Lower leg skin (tissue), 4 donors: ENCODE results near the gene BAMBI. TPM values are rescaled to one million over a fixed set of nuclear protein-coding genes. Genes with fewer than 3 reads are reported as not detected.

Source experiments
- DNase-seq, 2 donors: peaks; one replicate each; pipeline ENCODE4 v3.0.0-alpha.2; 2019; ENCODE audit warnings: low spot score in 2 of 2
- H3K4me3 ChIP-seq: fragments of 200-600 bp; sonication (generic); 2 replicates; pipeline ENCODE4 v1.5.1; 2017; ENCODE audit warnings: mild to moderate bottlenecking, low read depth; ENCODE audit not compliant: poor library complexity, severe bottlenecking
- CTCF ChIP-seq, 3 donors: fragments of 450-650 bp; IDR thresholded peaks; one replicate each; pipeline ENCODE4 v1.5.1; 2016; ENCODE audit warnings: antibody characterized with exemption in 3 of 3, mild to moderate bottlenecking in 3 of 3, moderate library complexity in 2 of 3
- POLR2A ChIP-seq, 2 donors: fragments of 450-650 bp; IDR thresholded peaks; one replicate each; pipeline ENCODE4 v1.6.1; 2016 to 2017; ENCODE audit warnings: antibody characterized with exemption in 2 of 2, mild to moderate bottlenecking in 1 of 2, moderate library complexity in 1 of 2
- WGBS, 2 donors: methylation state at CpG; one replicate each; pipeline ENCODE4 v1.1.5; 2018; 5-methylcytosine and 5-hydroxymethylcytosine counted together
- intact Hi-C: fragments of 100-400 bp; cut with DNase I; formaldehyde crosslinking; loops from one replicate; pipeline ENCODE4 v1.15.0; 2023; ENCODE audit warnings: low total_unique reads
- total RNA-seq, 4 donors: library from RNA; depleted of rRNA; stranded (reverse); fragments of >200 nt; gene quantifications; one replicate each; pipeline ENCODE4 v1.1.0, GENCODE V29; 2016

BAMBI gene
- total RNA-seq, 4 donors from 2014 or later = 4.0 to 14.8 (median 11.1) TPM

GRCh38 chr10:28684986-28685580, 7.8 kb downstream of the BAMBI start:
- WGBS, 2 donors = 83 to 87% methylated on average over 5 of the region's 5 CpGs
- no peak for TF ChIP-seq POLR2A (IDR thresholded peaks at IDR 0.05)
- no peak for TF ChIP-seq CTCF (IDR thresholded peaks at IDR 0.05)
- no peak overlapping the region for H3K4me3 ChIP-seq
- intact Hi-C loops = no loop called here
- no peak for DNase-seq

DNA sequence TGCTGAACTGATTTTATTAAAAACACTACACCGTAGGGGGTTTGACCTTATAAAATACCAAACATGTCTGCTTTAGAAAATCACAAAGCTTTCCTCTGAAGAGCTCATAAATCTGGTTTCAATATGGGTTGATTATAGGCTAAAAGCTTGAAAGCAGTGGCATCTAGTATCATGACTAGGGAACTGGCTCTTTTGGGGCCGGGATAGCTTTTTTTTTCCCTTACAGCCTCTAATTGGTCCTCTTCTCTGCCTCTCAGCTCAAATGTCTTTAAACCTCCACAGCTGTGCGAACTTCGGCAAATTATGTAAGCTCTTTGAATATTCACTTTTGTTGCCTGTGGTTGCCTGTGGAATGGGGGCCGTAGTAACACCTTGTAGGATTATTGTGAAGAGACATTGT, 8.4 kb downstream of the BAMBI start:
- TF ChIP-seq POLR2A (IDR thresholded peaks at IDR 0.05) (no peak), CTCF (IDR thresholded peaks at IDR 0.05) (no peak)
- no peak for DNase-seq
- 72 to 74% methylated on average over 5 of the region's 5 CpGs for WGBS, 2 donors
- H3K4me3 ChIP-seq = no peak overlapping the region
- intact Hi-C loops = no loop called here

GRCh38 chr10:28686835-28687682, 9.7 kb downstream of the BAMBI start:
- WGBS, 2 donors = 68 to 78% methylated on average over 4 of the region's 4 CpGs
- intact Hi-C loops = no loop called here
- H3K4me3 ChIP-seq = no peak overlapping the region
- DNase-seq = no peak
- no peak for TF ChIP-seq POLR2A (IDR thresholded peaks at IDR 0.05)

GRCh38 chr10:28687683-28688001, 10.3 kb downstream of the BAMBI start:
- no peak overlapping the region for H3K4me3 ChIP-seq
- TF ChIP-seq CTCF (IDR thresholded peaks at IDR 0.05) (no peak), POLR2A (IDR thresholded peaks at IDR 0.05) (no peak)
- no peak for DNase-seq
- intact Hi-C loops = no loop called here
- WGBS, 2 donors = 67 to 69% methylated on average over 3 of the region's 3 CpGs

DNA sequence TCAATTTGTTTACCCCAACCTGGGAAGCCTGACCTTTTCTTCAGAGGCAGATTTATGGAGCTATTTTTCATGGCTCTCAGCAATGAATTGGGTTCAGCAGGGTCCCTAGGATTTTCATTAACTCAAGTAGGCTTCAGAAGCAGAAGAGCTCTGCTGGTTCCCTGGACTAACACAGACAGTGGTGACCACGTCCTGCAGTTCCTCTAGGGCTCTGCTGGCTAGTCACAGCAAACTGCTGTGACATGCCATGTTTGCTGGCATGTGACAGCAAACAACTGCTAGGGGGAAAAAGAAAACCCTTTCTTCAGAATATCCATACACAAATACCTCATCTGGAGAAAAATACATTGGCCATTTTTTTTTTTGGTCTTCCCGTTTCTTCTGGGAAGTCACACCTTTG, 13.2 kb downstream of the BAMBI start:
- H3K4me3 ChIP-seq = no peak overlapping the region
- intact Hi-C loops = no loop called here
- no peak for DNase-seq
- TF ChIP-seq CTCF (IDR thresholded peaks at IDR 0.05) (no peak), POLR2A (IDR thresholded peaks at IDR 0.05) (no peak)
- 51 to 72% methylated on average over 2 of the region's 2 CpGs for WGBS, 2 donors

DNA sequence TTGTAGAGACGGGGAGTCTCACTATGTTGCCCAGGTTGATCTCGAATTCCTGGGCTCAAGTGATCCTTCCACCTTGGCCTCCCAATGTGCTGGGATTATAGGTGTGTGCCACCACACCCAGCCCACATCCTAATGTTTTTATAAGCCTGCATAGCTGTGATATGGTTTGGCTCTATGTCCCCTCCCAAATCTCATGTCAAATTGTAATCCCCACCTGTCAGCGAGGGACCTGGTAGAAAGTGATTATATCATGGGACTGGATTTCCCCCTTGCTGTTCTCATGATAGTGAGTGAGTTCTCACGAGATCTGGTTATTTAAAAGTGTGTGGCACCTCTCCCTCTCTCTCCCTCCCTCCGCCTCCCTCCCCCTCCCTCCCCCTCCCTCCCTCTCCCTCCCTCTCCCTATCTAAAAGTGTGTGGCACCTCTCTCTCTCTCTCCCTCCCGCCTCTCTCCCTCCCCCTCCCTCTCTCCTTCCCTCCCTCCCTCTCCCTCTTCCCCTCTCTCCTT, 13.9 kb downstream of the BAMBI start:
- 76 to 81% methylated on average over 4 to 5 of the region's 6 CpGs for whole genome bisulfite sequencing, 2 donors
- intact Hi-C loops = no loop called here
- no peak for DNase-seq
- no peak overlapping the region for H3K4me3 ChIP-seq
- TF ChIP-seq POLR2A (IDR thresholded peaks at IDR 0.05) (no peak), CTCF (IDR thresholded peaks at IDR 0.05) (no peak)
